IPS DF 4.7 (cell line): ENCODE data around the gene REM2.

Experiments
- DNase-seq: peaks from one replicate; pipeline ENCODE4 v3.0.0-alpha.2; 2013; ENCODE audit warnings: low spot score; ENCODE audit errors: extremely low read depth

The REM2 gene

GRCh38 chr14:22883173-22883976 is at the start of gene REM2:
REM2 (plus strand) TSS chr14:22883222; CDS start chr14:22883288, 66 bp downstream.
- no peak for DNase-seq

- DNase-seq, result no peak
These were observed 47.5 kb upstream of the REM2 start for GRCh38 chr14:22835505-22835904.

- no peak for DNase-seq
These were observed 46.5 kb upstream of the REM2 start, which contains the start of gene MMP14 for GRCh38 chr14:22836301-22837113. MMP14 (plus strand) TSS chr14:22836585; CDS start chr14:22836818, 233 bp downstream.

GRCh38 chr14:22837114-22837749 is 45.8 kb upstream of the REM2 start:
- no peak for DNase-seq

- no peak for DNase-seq
These were observed 45.1 kb upstream of the REM2 start for GRCh38 chr14:22837750-22838538.

- no peak for DNase-seq
These were observed 44.4 kb upstream of the REM2 start for GRCh38 chr14:22838631-22839041.

GRCh38 chr14:22839159-22839779 is 43.8 kb upstream of the REM2 start:
- DNase-seq, result no peak

- DNase-seq, result no peak
These were observed 41.7 kb upstream of the REM2 start for GRCh38 chr14:22841311-22841710.

GRCh38 chr14:22841769-22842168 is 41.3 kb upstream of the REM2 start:
- no peak for DNase-seq

GRCh38 chr14:22842211-22843122 is 40.6 kb upstream of the REM2 start:
- DNase-seq, result no peak

GRCh38 chr14:22843123-22843925 is 39.7 kb upstream of the REM2 start:
- DNase-seq, result no peak

- DNase-seq, result no peak
These were observed 38.6 kb upstream of the REM2 start for GRCh38 chr14:22844221-22845102.

GRCh38 chr14:22845103-22845394 is 38.0 kb upstream of the REM2 start:
- no peak for DNase-seq

GRCh38 chr14:22845821-22846625 is 37.0 kb upstream of the REM2 start:
- no peak for DNase-seq

GRCh38 chr14:22846811-22847307 is 36.2 kb upstream of the REM2 start:
- no peak for DNase-seq

- no peak for DNase-seq
These were observed 35.2 kb upstream of the REM2 start for GRCh38 chr14:22847661-22848341.
